C4-2B (cell line): ENCODE measurements around the gene AP1G2.
A peak's percentile ranks its signal among the peaks of the same experiment; 100 is the strongest.

Source experiments
- ZFX ChIP-seq: fragments of 450-650 bp; IDR thresholded peaks from 2 replicates; pipeline ENCODE4 v1.6.1; 2017
- TF ChIP-seq, protein P1 (sequence below): fragments of 450-650 bp; conservative IDR thresholded peaks from 2 replicates; pipeline ENCODE4 v1.5.1; 2017; ENCODE audit warnings: mild to moderate bottlenecking

DNA sequence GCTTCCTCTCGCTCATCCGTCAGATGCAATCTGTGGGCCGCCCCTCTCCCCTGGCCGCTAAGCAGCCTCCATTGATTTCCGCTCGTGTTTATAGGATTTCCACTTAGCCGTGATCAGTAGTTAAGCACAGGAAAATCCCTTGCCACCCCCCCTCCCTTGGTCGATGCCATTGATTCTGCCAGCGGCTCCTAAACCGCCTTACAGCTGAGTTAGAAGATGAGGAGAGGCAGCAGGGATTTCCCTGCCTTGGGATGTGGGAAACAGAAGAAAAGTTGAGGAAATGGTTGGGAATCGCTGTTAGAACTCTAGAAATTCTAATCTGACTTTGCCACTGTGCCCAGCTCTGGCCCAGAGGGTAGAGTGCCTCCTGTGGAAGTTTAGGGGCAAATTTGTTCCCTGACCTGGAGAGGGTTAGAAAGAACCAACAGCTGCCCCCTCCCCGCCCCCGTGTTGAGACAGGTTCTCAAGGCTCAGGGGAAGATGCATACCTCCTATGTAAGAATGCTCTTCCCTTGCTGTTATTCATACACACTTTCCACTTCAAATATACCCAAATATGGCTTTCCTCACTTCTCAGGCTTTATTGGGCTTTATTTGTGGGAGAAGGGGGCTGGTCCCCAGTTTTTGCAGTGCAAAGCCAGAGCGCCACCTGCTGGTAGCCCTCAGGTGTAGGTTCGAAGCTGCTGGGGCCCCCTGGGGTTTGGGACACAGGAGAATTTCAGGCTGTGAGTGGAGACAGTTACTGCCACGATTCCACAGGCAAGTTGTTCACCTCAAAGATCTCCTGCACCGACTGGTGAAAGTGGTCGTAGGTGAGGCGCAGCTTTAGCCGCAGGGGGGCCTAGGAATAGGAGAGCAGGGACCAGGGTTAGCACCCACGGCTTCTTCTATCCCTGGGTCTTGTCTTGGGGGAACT lies 8.3 kb downstream of the AP1G2 start:
- TF ChIP-seq, protein P1, sequence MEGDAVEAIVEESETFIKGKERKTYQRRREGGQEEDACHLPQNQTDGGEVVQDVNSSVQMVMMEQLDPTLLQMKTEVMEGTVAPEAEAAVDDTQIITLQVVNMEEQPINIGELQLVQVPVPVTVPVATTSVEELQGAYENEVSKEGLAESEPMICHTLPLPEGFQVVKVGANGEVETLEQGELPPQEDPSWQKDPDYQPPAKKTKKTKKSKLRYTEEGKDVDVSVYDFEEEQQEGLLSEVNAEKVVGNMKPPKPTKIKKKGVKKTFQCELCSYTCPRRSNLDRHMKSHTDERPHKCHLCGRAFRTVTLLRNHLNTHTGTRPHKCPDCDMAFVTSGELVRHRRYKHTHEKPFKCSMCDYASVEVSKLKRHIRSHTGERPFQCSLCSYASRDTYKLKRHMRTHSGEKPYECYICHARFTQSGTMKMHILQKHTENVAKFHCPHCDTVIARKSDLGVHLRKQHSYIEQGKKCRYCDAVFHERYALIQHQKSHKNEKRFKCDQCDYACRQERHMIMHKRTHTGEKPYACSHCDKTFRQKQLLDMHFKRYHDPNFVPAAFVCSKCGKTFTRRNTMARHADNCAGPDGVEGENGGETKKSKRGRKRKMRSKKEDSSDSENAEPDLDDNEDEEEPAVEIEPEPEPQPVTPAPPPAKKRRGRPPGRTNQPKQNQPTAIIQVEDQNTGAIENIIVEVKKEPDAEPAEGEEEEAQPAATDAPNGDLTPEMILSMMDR = peak; percentile 93
- TF ChIP-seq ZFX = no peak
